Esophagus muscularis mucosa (tissue), 4 donors: ENCODE data around the gene GRK5.

Experiments
- EP300 ChIP-seq: sonication (generic); formaldehyde crosslinking; IDR thresholded peaks from one replicate; pipeline ENCODE4 v1.6.1; 2017; ENCODE audit warnings: antibody characterized with exemption
- POLR2A ChIP-seq: fragments of 450-650 bp; IDR thresholded peaks from one replicate; pipeline ENCODE4 v1.6.1; 2017; ENCODE audit warnings: antibody characterized with exemption, moderate library complexity, mild to moderate bottlenecking, low read depth
- POLR2AphosphoS5 ChIP-seq, 2 donors: sonication (generic); formaldehyde crosslinking; IDR thresholded peaks; one replicate each; pipeline ENCODE4 v1.6.1; 2017; ENCODE audit warnings: antibody characterized with exemption in 2 of 2
- TF ChIP-seq, protein P1 (sequence below), 3 experiments: fragments of 200-600 bp in 2 of 3; fragments of 450-650 bp in 1 of 3; sonication (generic) in 2 of 3; IDR thresholded peaks; one replicate each; pipeline ENCODE4 v1.5.1; 2017 to 2019; ENCODE audit warnings: antibody characterized with exemption in 3 of 3, mild to moderate bottlenecking in 2 of 3, moderate library complexity in 1 of 3

DNA sequence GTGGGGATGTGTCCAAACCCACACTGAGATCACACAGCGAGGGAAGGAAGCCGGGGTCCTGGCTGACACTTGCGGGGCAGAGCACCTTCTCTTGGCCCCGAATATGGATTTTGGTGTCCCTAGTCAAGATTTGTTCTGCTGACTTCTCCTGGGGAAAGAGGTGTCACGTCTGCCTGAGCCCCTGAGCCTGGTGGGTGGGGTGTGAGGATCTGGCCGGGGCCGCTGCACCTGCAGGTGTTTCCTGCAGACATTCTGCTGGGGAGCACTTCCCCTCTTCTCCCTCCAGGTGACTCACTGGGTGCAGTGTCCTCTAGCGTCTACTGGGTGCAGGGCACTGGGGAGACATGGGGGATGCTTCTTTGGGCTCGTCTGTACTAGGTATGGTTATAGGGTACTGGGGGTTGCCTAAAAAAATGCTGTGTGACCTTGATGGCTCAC is 99.2 kb downstream of the GRK5 start:
- TF ChIP-seq POLR2A (no peak), EP300 (no peak), POLR2AphosphoS5 (IDR thresholded peaks at IDR 0.05) (no peak)
- TF ChIP-seq, protein P1, sequence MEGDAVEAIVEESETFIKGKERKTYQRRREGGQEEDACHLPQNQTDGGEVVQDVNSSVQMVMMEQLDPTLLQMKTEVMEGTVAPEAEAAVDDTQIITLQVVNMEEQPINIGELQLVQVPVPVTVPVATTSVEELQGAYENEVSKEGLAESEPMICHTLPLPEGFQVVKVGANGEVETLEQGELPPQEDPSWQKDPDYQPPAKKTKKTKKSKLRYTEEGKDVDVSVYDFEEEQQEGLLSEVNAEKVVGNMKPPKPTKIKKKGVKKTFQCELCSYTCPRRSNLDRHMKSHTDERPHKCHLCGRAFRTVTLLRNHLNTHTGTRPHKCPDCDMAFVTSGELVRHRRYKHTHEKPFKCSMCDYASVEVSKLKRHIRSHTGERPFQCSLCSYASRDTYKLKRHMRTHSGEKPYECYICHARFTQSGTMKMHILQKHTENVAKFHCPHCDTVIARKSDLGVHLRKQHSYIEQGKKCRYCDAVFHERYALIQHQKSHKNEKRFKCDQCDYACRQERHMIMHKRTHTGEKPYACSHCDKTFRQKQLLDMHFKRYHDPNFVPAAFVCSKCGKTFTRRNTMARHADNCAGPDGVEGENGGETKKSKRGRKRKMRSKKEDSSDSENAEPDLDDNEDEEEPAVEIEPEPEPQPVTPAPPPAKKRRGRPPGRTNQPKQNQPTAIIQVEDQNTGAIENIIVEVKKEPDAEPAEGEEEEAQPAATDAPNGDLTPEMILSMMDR (IDR thresholded peaks at IDR 0.05) = peak; percentile 29 to 42 (median 41)
